Measurements from ENCODE around the gene CPEB2. TPM values are rescaled to one million over a fixed set of nuclear protein-coding genes. Genes with fewer than 3 reads are reported as not detected.

Gene CPEB2
- total RNA-seq, 1 experiment from 2014 or later: 5.8 TPM

GRCh38 chr4:15109600-15109999 lies 107.3 kb downstream of the CPEB2 start:
- DNase-seq (ENCODE audit: extremely low read depth, low read depth): no peak

GRCh38 chr4:15110120-15110571 lies 107.9 kb downstream of the CPEB2 start:
- DNase-seq (ENCODE audit: extremely low read depth, low read depth): no peak

GRCh38 chr4:15116509-15117079 lies 114.3 kb downstream of the CPEB2 start:
- no peak for DNase-seq (ENCODE audit: extremely low read depth, low read depth)

GRCh38 chr4:15117270-15117946 lies 115.1 kb downstream of the CPEB2 start:
- DNase-seq (ENCODE audit: extremely low read depth, low read depth): no peak

- DNase-seq (ENCODE audit: extremely low read depth, low read depth): no peak
These were observed 116.0 kb downstream of the CPEB2 start for GRCh38 chr4:15118292-15118691.
